GM19043 (cell line): ENCODE data around the gene SNTN.
"Not testable (repeated sequence)": the region's sequence is repeated elsewhere in the genome, so short reads cannot be mapped to it uniquely, and the experiment has no call there.

Experiments
- ATAC-seq: cut with Tn5 transposase; IDR thresholded peaks from one replicate; pipeline ENCODE4 v1.9.1; 2021; ENCODE audit warnings: low read depth; ENCODE audit not compliant: unreplicated experiment

SNTN gene

DNA sequence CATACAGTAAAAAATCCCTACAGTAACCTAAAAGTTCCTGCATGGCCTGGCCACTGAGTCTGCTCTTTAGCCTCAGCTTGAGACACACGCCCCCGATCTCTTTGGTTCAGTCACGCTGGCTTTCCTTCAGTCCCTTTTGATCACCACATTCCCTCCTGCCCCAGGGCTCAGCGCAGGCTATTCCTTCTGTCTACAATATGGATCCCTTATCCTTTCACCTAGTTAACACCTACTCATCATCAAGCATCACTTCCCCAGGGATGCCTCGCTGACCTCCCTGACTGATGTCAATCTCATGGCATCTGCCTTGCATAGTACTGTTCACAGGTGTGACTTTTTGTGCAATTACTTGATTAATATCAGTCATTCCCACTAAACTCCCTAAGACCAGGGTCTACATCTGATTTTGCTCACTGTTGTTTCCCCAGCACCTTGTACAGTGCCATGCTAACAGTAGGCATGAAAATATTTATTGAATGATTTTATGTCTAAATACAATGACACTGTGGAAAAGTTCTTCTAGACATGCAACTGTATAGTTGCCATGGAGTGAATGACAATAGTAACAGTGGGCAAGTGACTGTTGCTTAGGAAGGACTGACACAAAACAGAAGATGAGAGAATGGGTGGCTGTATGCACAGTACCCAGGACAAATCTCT, at the start of gene SNTN:
Gene SNTN (plus strand): TSS at position 610 of the 660 bp plus-strand sequence. CDS start 13 bp downstream, at position 623.
- ATAC-seq, result no peak

DNA sequence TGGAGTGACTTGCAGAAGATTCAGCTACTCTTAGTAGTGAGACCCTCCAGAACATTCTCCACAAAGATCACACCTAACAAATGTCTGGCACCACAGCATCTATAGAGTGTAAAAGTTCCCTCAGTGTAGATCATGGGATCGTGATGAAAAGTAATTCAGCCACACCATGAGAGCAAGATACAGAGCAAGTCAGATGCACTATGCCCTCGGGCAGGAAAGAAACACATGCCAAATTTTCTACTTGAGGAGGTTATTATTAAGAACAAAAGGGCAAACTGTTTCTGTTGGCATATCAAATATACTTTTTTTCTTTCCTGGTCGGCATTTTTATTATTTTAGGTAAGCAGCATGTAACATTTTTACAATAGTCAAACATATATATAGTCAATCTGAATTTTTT, 44.8 kb upstream of the SNTN start:
- ATAC-seq, result no peak

DNA sequence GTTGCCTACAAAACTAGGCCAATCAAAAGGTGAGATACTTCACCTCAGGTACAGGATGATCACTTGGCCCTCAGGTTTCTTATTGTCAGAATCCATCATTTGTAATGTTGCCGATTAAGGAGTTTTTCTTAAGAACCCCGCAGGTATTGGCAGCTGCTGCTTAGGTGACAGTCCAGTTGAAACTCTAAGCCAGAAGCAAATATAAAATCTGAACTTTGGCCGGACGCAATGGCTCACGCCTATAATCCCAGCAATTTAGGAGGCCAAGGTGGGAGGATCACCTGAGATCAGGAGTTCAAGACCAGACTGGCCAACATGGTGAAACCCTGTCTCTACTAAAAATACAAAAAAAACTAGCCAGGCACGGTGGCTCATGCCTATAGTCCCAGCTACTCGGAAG, 43.1 kb upstream of the SNTN start:
- no peak for ATAC-seq

DNA sequence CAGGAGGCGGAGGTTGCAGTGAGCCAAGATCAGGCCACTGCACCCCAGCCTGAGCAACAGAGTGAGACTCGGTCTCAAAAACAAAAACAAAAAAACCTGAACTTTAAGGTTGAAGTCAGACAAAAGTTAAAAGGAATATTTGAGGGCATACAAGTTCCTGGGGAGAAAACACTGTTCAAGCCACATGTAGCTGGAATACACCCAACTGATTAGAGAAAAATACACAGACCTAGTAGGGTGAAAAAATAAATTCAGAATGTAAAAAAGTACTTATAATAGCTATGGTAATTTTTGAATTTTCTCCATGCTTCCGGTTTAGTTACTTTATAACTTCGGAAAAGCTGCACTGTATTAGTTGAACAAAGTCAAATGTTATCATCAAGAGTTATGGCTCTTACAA, 42.6 kb upstream of the SNTN start:
- ATAC-seq, result no peak

DNA sequence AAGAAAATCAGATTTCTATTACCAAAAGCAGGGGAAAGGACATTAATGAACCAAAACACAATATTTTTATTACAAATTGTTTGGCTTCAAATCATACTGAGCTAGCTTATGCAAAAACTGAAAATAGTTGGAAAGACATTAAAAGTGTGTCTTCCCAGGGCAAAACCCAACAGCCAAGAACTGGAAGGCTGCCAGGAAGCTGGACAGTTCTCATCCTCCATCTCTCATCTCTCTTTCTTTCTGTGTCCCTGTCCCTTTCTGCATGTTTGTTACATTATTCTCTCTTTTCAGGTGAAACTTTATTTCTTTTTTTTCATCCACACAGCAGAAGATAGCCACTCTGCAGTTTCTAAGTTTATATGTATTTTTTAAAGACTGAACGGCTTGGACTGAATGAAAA, 41.1 kb upstream of the SNTN start:
- no peak for ATAC-seq

DNA sequence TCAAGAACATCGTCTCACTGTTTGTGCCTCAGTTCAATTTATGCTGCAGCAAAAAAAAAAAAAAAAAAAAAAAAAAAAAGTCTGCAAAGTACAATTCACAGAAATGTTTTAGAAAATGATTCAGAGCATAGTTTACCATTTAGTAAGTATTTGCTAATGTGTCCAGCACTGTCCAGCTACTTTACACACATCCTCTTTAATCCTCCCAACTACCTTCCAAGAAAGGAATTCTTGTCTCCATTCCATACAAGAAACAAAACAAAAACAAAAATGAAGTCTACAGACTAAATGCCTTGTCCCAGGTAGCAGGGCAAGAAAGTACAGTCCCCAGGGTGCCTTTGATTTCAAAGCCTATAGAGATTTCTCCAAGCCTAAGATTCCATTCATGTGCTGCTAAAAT, 38.9 kb upstream of the SNTN start:
- ATAC-seq, result no peak

DNA sequence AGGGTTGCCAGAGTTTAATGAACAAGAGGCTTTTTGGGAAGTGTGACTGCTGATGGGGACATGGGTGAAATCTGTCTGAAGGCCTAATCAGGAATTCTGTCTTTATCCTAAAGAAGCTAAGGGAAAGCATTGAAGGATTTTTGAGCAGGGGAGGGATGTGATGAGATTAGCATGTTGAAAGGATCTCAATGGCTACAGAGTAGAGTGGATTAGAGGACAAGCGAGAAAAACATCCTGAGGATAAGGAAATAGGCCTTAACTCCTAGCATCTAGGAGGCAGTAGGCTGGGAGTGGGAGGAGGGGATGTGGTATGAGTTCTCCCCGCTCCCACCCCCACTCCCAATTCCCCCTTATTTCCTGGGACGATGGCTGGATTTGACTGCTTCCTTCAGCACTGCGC, 35.1 kb upstream of the SNTN start:
- no peak for ATAC-seq

DNA sequence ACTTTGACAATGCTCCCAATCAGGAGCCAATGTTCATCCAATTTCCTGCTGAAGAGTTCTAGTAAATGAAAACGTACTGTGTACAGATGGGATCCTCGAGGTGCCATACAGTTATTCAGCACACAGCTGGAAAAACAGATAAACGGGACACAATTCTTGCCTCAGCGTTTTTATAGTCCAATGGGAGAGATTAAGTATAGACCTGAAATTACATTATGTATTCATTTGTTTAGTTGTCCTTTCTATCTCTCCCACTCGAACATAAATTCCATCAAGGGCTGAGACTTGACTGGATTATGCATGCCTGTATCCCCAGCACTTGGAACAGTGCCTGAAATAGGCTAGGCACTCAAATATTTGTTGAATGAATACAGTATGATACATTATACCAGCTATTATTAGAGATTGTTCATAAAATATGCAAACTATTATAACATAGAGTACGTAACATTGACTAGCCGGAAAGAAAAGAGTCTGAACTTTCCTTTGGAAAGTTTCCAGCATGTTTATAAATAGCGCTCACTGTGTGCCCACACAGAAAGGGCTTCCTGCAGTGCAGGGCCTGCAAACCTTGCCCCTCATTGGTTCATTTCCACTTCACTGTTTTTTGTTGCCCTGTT, 27.4 kb upstream of the SNTN start:
- no peak for ATAC-seq

DNA sequence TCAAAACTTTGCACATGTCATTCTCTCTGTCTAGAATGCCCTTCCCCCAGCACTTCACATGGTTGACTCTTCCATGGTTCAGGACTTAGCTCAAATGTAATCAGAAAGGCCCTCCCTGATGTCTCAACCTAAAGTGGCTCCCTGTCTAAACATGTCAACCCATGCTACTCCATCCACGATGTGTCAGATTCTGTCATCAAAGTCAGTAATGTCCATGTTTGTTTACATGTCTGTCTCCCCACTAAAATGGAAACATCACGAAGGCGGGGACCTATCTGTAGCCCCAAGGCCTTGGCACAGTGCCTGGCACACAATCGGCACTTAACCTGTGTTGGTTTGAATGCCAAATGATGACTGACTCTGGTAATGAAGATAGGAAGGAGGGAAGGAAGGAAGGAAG, 20.8 kb upstream of the SNTN start:
- no peak for ATAC-seq

DNA sequence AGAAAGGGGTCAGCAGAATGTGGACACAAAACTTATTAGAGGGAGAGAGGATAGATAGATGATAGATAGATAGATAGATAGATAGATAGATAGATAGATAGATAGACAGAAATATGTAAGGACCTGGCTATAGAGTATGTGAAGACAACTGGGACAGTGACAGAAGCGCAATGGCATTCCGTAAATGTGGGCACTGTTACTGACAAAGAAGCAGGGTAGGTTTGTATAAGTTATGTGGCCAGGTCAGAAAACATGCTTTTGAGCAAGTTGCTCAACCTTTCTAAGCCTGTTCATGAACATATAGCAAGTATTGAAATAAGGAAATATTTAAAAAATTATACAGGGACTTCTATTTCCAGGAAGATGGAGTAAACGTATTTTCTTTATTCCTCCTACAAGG, 17.3 kb upstream of the SNTN start:
- ATAC-seq, result no peak

DNA sequence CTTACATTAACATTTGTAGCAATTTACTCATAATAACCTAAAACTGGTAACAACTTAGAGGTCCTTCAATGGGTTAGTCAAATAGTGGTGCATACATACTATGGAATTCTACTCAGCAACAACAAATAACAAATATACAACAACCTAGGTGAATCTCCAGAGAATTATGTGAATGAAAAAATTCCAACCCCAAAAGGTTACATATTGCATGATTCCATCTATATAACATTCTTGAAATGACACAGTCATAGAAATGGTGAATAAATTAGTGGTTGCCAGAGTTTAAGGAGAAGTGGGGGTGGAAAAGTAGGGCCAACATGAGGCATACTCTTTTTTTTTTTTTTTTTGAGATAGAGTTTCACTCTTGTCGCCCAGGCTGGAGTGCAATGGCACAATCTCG, 12.7 kb upstream of the SNTN start:
- no peak for ATAC-seq

DNA sequence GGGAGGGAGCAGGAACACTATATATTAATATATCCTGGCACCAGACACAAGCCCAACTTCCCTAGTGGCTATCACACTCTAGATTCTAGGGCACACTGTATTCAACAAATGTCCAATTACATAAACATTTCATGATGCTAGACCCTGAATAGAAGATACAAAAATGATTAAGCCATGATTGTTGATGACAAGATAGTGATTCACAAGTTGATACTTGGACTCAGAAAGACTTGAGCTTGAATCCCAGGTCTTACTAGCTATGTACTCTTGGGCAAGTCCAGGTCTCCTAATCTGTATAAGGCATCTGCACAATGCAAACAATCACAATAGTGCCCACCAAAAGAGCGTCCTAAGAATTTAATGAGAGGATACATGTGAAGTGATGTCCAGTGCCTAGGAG, 10.0 kb upstream of the SNTN start:
- ATAC-seq, result no peak

DNA sequence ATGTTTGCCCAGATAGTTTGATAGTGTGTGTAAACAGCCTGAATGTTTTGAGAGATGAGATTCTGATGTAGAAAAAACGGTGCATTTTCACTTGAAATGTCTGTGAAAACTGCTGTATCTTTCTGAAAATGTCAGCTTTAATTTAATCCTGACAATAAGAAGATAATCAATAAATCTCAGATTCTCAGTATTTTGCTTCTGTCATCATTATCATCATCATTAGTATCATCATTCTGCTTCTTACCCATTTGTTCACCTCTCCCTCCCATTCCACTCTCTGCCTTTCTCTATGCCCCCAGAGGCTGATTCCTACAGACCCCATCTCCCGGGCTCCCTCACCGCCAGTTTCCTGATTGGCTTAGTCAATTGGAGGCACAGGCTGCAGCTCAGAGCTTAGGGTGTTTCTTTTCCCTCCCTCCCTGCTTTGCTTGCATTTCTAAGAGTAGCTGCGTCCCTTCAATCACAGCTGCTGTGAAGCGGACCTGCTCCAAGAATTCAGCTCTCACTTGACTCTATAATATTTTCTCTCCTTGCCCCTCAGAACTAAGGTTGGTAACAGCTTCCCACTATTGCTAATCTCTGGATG, 8.2 kb upstream of the SNTN start:
- ATAC-seq, result no peak

DNA sequence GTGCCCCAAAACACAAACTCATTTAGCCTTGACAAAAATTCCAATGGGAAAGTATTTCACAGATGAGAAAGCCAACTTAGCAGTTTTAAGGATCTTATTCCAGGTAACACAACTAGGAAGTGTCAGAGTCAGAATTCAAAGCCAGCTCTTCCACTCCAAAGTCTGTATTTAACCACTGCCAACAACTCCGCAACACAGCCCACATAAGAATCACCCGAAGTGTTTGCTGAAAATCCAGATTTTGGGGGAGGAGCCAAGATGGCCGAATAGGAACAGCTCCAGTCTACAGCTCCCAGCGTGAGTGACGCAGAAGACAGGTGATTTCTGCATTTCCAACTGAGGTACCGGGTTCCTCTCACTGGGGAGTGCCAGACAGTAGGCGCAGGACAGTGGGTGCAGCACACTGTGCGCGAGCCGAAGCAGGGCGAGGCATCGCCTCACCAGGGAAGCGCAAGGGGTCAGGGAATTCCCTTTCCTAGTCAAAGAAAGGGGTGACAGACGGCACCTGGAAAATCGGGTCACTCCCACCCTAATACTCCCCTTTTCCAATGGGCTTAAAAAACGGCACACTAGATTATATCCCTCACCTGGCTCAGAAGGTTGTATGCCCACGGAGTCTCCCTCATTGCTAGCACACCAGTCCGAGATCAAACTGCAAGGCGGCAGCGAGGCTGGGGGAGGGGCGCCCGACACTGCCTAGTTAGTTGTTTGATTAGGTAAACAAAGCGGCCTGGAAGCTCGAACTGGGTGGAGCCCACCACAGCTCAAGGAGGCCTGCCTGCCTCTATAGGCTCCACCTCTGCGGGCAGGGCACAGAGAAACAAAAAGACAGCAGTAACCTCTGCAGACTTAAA, 7.3 kb upstream of the SNTN start:
- not testable (repeated sequence) for ATAC-seq

DNA sequence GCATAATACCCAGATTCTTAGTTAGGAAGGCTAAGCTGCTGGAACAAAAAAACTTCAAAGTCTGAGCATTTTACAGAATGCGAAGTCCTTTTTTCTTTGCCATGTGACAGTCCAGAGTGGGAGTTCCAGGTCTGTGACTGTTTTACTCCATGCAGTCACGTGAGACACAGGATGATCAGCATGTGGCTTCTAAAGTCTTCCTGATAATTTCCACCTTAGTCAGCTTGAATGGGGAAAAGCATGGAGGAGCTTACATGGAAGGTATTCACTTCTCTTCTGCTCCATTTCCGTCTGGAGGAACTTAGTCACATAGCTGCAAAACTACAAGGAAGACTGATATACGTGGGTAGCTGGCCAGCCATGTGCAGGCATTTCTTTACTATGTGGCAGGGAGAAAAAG, 1.7 kb downstream of the SNTN start:
- ATAC-seq, result no peak

DNA sequence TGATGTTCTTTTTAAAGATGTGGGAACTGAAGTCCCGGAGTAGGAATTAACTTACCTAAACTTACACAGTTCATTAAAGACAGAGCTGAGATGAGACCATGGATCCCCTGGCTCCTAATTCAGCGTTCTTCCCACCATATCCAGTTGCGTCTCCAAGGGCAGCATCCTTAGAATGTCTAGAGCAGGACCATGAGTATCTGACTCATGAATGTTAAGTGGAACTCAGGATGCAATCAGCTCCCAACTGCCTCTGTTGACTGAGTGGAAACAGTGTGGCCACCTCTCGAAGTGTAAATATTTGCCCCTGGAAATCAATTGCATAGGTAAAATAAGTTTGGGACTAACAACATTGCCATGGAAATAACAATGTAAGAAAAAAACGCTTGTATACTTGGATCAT, 2.5 kb downstream of the SNTN start:
- no peak for ATAC-seq

DNA sequence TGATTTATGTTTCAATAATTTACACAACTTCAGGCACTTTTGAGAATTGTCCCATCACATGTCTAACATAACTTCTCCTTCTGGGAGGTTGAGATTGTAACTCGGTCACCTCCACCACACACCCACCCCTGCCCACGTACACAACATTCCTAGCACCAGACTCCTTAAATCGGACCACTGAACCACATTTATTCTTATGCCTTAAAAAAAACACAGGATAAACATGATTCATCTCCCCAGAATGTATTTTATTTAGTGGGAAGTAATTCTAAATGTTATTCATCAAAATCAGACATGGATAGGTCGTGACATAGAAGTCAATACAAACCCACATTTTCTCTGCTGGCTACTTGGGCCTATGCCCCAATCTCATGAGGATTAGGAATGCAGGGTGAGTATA, 3.0 kb downstream of the SNTN start:
- no peak for ATAC-seq

DNA sequence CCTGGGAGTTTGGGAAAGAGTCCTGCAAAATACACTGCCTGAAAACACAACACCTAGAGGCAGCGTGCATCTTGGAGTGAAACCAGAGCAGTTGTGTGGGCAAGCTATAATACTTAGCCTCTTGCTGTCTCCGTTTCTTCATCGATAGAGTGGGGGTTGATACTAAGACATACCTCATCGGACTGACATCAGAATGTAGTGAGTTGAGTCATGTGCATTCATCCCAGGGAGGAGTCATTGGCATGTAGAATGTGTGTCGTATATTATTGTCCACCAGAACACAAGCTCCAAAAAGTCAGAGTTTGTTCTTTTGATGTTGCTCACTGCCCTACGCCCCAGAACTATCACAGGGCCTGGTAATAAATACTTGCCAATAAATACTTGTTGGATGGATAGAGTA, 4.3 kb downstream of the SNTN start:
- ATAC-seq, result no peak

DNA sequence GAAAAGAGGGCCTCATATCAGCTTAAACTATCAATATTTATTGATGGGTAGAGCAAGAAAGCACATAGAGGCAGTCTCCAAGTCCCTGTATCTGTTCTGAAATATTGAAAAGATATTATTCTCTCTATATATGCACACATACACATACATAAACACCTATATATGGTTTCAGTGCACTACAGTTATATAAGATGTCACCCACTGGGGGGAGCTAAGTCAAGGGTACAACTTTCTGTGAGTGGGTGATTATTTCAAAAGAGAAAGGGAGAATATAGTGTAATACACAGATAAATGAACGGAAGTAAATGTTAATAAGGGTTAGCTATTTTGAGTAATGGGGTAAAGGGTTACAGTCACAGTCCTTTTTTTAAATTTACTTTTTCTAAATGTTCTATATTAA, 8.8 kb downstream of the SNTN start:
- ATAC-seq, result no peak

DNA sequence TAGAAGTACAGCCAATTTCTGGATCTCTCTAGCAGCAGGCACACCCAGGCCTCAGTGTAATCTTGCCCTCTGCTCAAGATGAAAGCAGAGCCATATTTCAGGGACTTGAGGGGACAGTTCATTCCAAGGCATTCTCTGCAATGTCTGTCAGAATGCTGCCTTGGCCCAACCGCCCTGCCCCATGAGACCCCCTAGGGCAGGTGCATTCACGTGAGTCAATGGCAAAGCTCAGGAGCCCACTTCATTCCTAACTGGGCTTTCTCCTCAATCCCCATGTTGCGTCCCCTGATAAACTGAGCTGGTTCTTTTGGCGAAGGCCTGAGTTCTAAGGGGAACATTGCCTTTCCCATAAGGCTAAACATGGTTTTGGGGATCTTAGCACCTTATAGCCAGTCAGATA, 9.5 kb downstream of the SNTN start:
- ATAC-seq, result no peak

DNA sequence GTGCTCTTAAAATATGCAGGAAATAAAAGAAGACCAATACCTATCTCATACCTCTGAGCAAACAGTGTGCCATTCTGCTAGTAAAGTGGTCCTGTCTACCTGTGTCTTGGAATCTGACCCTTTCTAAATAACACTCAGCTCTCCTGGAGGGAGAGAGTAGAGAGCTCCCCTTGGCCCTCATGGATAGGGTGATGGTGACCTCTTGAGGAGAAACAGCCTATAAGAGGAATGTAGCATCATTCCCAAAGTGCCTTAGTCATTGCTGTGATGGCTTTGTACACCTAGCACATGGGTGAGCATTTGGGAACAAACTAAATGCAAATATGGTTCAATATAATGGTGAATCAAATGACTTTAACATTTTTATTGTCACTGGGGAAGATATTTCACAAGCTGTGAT, 10.0 kb downstream of the SNTN start:
- ATAC-seq, result no peak
